ENCODE results near the gene N4BP2.

Gene N4BP2

GRCh38 chr4:40032785-40033184 is 23.9 kb upstream of the N4BP2 start:
- ChIA-PET CTCF (no interaction called here), POLR2A (no interaction called here)
- Histone ChIP-seq H3K36me3 (ENCODE audit: control insufficient read depth in 2 of 2, insufficient read depth in 1 of 2, low read length in 2 of 2) (no peaks in the 10 kb centered on the region), H3K9me3 (ENCODE audit: control insufficient read depth, insufficient read depth, low read depth, low read length) (no peaks in the 10 kb centered on the region), H3K4me3 (ENCODE audit: low read depth, low read length) (no peak overlapping the region), H3K4me1 (ENCODE audit: control insufficient read depth, insufficient read depth, low read length) (no peaks in the 10 kb centered on the region), H3K27ac (ENCODE audit: extremely low read depth, low read depth, low read length) (no peak overlapping the region)
- TF ChIP-seq RBAK (tag by site-specific recombination; IDR thresholded peaks at IDR 0.05) (no peak), ZNF302 (tag by site-specific recombination; IDR thresholded peaks at IDR 0.05; ENCODE audit: low read depth) (no peak), ZNF174 (tag by site-specific recombination; IDR thresholded peaks at IDR 0.05) (no peak), MEIS1 (CRISPR knock-in tag; IDR thresholded peaks at IDR 0.05; ENCODE audit: borderline replicate concordance) (no peak), ZNF404 (tag by site-specific recombination; IDR thresholded peaks at IDR 0.05) (no peak), ZBTB10 (tag by site-specific recombination; IDR thresholded peaks at IDR 0.05) (no peak), HOXD13 (CRISPR knock-in tag; IDR thresholded peaks at IDR 0.05; ENCODE audit: borderline replicate concordance) (no peak), SP7 (tag by site-specific recombination; IDR thresholded peaks at IDR 0.05) (no peak), ZNF654 (tag by site-specific recombination; IDR thresholded peaks at IDR 0.05; ENCODE audit: low read depth) (no peak), ZNF433 (tag by site-specific recombination; IDR thresholded peaks at IDR 0.05; ENCODE audit: low read depth) (no peak), ZNF133 (tag by site-specific recombination; IDR thresholded peaks at IDR 0.05) (no peak), ZNF521 (tag by site-specific recombination; IDR thresholded peaks at IDR 0.05) (no peak), ZNF211 (tag by site-specific recombination; IDR thresholded peaks at IDR 0.05; ENCODE audit: low read depth) (no peak)

- ChIA-PET POLR2A (no interaction called here), CTCF (no interaction called here)
- TF ChIP-seq ZNF398 (tag by site-specific recombination; IDR thresholded peaks at IDR 0.05) (no peak), GFI1B (tag by site-specific recombination; IDR thresholded peaks at IDR 0.05) (no peak), KLF8 (tag by site-specific recombination; IDR thresholded peaks at IDR 0.05) (no peak), PRDM1 (tag by site-specific recombination; IDR thresholded peaks at IDR 0.05) (no peak), ZNF266 (tag by site-specific recombination; IDR thresholded peaks at IDR 0.05; ENCODE audit: low read depth) (no peak), ZNF639 (tag by site-specific recombination; IDR thresholded peaks at IDR 0.05) (no peak), ZNF558 (tag by site-specific recombination; IDR thresholded peaks at IDR 0.05) (no peak), ZNF560 (tag by site-specific recombination; IDR thresholded peaks at IDR 0.05; ENCODE audit: borderline replicate concordance) (no peak), TRIM28 (IDR thresholded peaks at IDR 0.05; ENCODE audit: borderline replicate concordance, low read length) (no peak), BCL6B (tag by site-specific recombination; IDR thresholded peaks at IDR 0.05) (no peak), ZNF76 (tag by site-specific recombination; IDR thresholded peaks at IDR 0.05; ENCODE audit: borderline replicate concordance, low read depth) (no peak), EGR2 (tag by site-specific recombination; IDR thresholded peaks at IDR 0.05; ENCODE audit: low read depth) (no peak), ZNF571 (tag by site-specific recombination; IDR thresholded peaks at IDR 0.05) (no peak), ZBTB26 (tag by site-specific recombination; optimal IDR thresholded peaks at IDR 0.05) (no peak), ZNF16 (tag by site-specific recombination; IDR thresholded peaks at IDR 0.05; ENCODE audit: low read depth) (no peak), ZNF629 (tag by site-specific recombination; IDR thresholded peaks at IDR 0.05) (no peak)
- Histone ChIP-seq H3K9me3 (ENCODE audit: control insufficient read depth, insufficient read depth, low read depth, low read length) (no peaks in the 10 kb centered on the region), H3K36me3 (ENCODE audit: control insufficient read depth in 2 of 2, insufficient read depth in 1 of 2, low read length in 2 of 2) (no peaks in the 10 kb centered on the region), H3K27ac (ENCODE audit: extremely low read depth, low read depth, low read length) (no peak overlapping the region), H3K4me1 (ENCODE audit: control insufficient read depth, insufficient read depth, low read length) (no peaks in the 10 kb centered on the region), H3K4me3 (ENCODE audit: low read depth, low read length) (no peak overlapping the region)
Observed at GRCh38 chr4:40033613-40034012, 23.0 kb upstream of the N4BP2 start.

Measured in HEK293 (cell line).